DOHH2 (cell line): ENCODE data around the gene MYORG.

Experiments
- CTCF ChIP-seq: fragments of 200-600 bp; sonication (generic); IDR thresholded peaks from one replicate; pipeline ENCODE4 v1.5.1; 2014; ENCODE audit warnings: antibody characterized with exemption, mild to moderate bottlenecking, low read depth, low read length; ENCODE audit not compliant: poor library complexity, severe bottlenecking
- EZH2phosphoT487 ChIP-seq: fragments of 200-600 bp; sonication (generic); IDR thresholded peaks from 2 replicates; pipeline ENCODE4 v1.6.1; 2017; ENCODE audit warnings: borderline replicate concordance, mild to moderate bottlenecking, antibody characterized with exemption, low read length, moderate library complexity, mixed read lengths

GRCh38 chr9:34322899-34323591 lies 53.7 kb downstream of the MYORG start:
- TF ChIP-seq CTCF (no peak), EZH2phosphoT487 (no peak)
